Thyroid gland (tissue), 4 donors: ENCODE data around the gene IGDCC3. TPM values are rescaled to one million over a fixed set of nuclear protein-coding genes. Genes with fewer than 3 reads are reported as not detected.
A peak's percentile ranks its signal among the peaks of the same experiment; 100 is the strongest.

ENCODE experiments used
- DNase-seq, 2 donors: peaks; one replicate each; pipeline ENCODE4 v3.0.0-alpha.2; 2019
- H3K27ac ChIP-seq, 3 donors: fragments of 200-600 bp; sonication (generic); 1 replicate in 2 of 3; 2 replicates in 1 of 3; pipeline ENCODE4 v1.5.1; 2016 to 2019; ENCODE audit warnings: mild to moderate bottlenecking in 1 of 3, moderate library complexity in 1 of 3
- H3K27me3 ChIP-seq: fragments of 200-600 bp; sonication (generic); one replicate; pipeline ENCODE4 v1.5.1; 2019
- H3K36me3 ChIP-seq, 2 donors: fragments of 200-600 bp; sonication (generic); one replicate each; pipeline ENCODE4 v1.5.1; 2016 to 2019
- H3K4me1 ChIP-seq, 2 donors: fragments of 200-600 bp; sonication (generic); one replicate each; pipeline ENCODE4 v1.5.1; 2017 to 2019
- H3K4me3 ChIP-seq, 3 donors: fragments of 200-600 bp; sonication (generic); replicated peaks in 1 of 3; 1 replicate in 2 of 3; 2 replicates in 1 of 3; pipeline ENCODE4 v1.5.1; 2016; ENCODE audit warnings: mild to moderate bottlenecking in 1 of 3
- H3K9me3 ChIP-seq: fragments of 200-600 bp; sonication (generic); one replicate; pipeline ENCODE4 v1.5.1; 2017
- POLR2A ChIP-seq, 2 donors: fragments of 450-650 bp; IDR thresholded peaks; one replicate each; pipeline ENCODE4 v1.6.1; 2017; ENCODE audit warnings: antibody characterized with exemption in 2 of 2, mild to moderate bottlenecking in 2 of 2, moderate library complexity in 1 of 2
- WGBS, 2 donors: methylation state at CpG; one replicate each; pipeline ENCODE4 v1.1.5; 2017; 5-methylcytosine and 5-hydroxymethylcytosine counted together
- intact Hi-C: fragments of 100-400 bp; cut with DNase I; formaldehyde crosslinking; loops from one replicate; pipeline ENCODE4 v1.15.1; 2023
- total RNA-seq, 4 donors: library from RNA; depleted of rRNA; stranded (reverse); fragments of >200 nt; gene quantifications; one replicate each; pipeline ENCODE4 v1.2.3, GENCODE V29; 2016
- TF ChIP-seq, protein P1 (sequence below), 6 experiments: fragments of 200-600 bp in 3 of 6; fragments of 450-650 bp in 3 of 6; sonication (generic) in 3 of 6; IDR thresholded peaks; one replicate each; pipeline ENCODE4 v1.5.1; 2016 to 2019; ENCODE audit warnings: antibody characterized with exemption in 6 of 6, mild to moderate bottlenecking in 2 of 6, inconsistent platforms in 1 of 6, moderate library complexity in 1 of 6

IGDCC3 gene
- total RNA-seq, 4 donors from 2014 or later, result 0.22 to 1.5 (median 0.61) TPM

DNA sequence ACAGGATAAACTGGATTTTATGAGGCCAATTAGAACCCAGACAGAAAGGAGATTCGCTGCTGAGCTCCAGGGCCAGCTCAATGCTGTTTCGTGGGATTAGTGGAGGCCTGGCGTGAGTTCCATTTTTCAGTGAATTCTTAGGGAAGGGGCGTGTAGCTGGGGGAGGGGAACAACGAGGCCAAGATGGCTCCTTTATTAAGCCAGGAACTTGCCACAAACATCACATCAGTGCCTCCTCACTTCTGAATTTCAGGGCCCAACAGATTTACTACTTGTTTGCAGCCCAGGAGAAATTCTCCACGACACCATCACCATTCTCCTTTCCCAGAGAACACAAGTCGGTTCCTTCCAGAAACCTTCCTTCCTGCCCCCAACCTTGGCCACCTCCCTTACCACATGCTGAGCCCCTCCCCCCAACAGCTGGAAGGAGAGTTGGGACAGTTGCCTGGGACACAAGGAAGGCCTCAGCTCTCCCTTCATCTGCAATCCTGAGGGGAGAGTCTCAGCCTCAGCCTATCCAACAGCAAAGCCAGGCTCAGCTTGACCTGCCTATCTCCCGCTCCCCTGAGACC is 39.1 kb upstream of the IGDCC3 start:
- no peak overlapping the region for H3K4me3 ChIP-seq
- H3K9me3 ChIP-seq, result no peaks in the 10 kb centered on the region
- H3K27ac ChIP-seq, result no peak overlapping the region
- no peak for DNase-seq
- WGBS, 2 donors, result 77 to 85% methylated on average over 8 of the region's 8 CpGs
- no peaks in the 10 kb centered on the region for H3K36me3 ChIP-seq
- H3K27me3 ChIP-seq, result no peaks in the 10 kb centered on the region
- TF ChIP-seq POLR2A (IDR thresholded peaks at IDR 0.05), result no peak
- TF ChIP-seq, protein P1, sequence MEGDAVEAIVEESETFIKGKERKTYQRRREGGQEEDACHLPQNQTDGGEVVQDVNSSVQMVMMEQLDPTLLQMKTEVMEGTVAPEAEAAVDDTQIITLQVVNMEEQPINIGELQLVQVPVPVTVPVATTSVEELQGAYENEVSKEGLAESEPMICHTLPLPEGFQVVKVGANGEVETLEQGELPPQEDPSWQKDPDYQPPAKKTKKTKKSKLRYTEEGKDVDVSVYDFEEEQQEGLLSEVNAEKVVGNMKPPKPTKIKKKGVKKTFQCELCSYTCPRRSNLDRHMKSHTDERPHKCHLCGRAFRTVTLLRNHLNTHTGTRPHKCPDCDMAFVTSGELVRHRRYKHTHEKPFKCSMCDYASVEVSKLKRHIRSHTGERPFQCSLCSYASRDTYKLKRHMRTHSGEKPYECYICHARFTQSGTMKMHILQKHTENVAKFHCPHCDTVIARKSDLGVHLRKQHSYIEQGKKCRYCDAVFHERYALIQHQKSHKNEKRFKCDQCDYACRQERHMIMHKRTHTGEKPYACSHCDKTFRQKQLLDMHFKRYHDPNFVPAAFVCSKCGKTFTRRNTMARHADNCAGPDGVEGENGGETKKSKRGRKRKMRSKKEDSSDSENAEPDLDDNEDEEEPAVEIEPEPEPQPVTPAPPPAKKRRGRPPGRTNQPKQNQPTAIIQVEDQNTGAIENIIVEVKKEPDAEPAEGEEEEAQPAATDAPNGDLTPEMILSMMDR (IDR thresholded peaks at IDR 0.05), result no peak
- peaks cover 17 to 30% of the 10 kb centered on the region in 2 donors for H3K4me1 ChIP-seq
- intact Hi-C loops, result no loop called here

DNA sequence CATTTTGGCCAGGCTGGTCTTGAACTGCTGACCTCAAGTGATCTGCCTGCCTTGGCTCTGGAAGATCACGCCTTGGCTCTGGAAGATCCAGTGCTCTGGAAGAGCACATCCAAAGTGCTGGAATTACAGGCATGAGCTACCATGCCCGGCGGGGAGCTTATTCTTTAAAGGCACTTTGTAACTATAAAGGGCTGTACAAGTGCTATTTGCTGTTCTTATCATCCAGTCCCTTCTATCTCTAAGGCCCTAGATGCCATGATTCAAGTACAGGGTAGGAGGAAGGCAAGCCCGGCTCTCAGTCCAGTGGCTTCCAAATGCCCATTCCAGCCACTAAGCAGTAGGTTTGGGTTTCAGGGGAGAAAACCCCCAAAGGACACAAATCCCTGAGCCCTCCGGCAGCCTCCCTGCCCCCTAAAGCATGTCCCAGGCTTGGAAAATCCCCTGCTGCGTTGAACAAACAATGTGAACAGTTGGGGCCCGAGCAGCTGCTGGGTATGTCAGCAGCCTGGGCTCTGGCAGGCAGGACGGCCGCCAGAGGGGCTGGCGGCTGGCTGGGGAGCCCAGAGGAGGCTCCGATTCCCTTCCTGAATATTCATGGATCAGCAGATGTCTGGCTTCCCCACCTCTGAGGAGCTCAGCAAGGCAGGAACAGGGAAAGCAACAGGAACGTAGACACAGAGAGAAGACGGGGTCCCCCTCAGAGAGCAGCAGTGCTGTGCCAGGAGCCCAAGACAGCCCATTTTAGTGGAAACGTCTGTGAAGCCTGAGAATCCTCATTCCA is 37.2 kb upstream of the IGDCC3 start:
- peaks cover 11 to 21% of the 10 kb centered on the region in 2 donors for H3K4me1 ChIP-seq
- DNase-seq, result peak; percentile 44 to 72
- no peaks in the 10 kb centered on the region for H3K9me3 ChIP-seq
- H3K4me3 ChIP-seq, result no peak overlapping the region
- TF ChIP-seq POLR2A (IDR thresholded peaks at IDR 0.05), result no peak
- TF ChIP-seq, protein P1 (IDR thresholded peaks at IDR 0.05), result no peak
- no peaks in the 10 kb centered on the region for H3K36me3 ChIP-seq
- no peaks in the 10 kb centered on the region for H3K27me3 ChIP-seq
- peak overlapping the region; percentile 37 to 51 (median 49) for H3K27ac ChIP-seq
- WGBS, 2 donors, result 37 to 44% methylated on average over 14 of the region's 14 CpGs
- intact Hi-C loops, result no loop called here

DNA sequence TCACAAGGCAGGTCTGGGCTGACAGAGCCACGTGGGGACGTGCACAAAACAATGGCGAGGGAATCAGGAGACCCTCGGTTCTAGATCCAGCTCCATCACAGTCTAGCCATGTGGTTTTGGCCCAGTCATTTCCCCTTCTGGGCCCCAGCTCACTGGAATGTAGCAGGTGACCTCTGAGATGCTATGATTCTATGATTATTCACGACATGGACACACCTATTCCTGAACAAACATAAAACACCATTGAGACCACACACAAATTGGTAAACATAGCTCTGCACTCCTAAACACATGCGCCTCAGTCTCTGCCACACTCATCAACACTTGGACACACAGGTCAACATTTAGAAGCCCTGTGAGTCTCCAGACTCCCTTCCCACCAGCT is 36.0 kb upstream of the IGDCC3 start:
- Histone ChIP-seq H3K36me3 (no peaks in the 10 kb centered on the region), H3K4me1 (peaks cover 24 to 34% of the 10 kb centered on the region in 2 donors), H3K27ac (no peak overlapping the region), H3K4me3 (no peak overlapping the region), H3K9me3 (no peaks in the 10 kb centered on the region), H3K27me3 (no peaks in the 10 kb centered on the region)
- no peak for DNase-seq
- 92 to 97% methylated on average over 6 of the region's 6 CpGs for WGBS, 2 donors
- intact Hi-C loops, result no loop called here
- TF ChIP-seq, protein P1 (IDR thresholded peaks at IDR 0.05), result no peak
- TF ChIP-seq POLR2A (IDR thresholded peaks at IDR 0.05), result no peak

DNA sequence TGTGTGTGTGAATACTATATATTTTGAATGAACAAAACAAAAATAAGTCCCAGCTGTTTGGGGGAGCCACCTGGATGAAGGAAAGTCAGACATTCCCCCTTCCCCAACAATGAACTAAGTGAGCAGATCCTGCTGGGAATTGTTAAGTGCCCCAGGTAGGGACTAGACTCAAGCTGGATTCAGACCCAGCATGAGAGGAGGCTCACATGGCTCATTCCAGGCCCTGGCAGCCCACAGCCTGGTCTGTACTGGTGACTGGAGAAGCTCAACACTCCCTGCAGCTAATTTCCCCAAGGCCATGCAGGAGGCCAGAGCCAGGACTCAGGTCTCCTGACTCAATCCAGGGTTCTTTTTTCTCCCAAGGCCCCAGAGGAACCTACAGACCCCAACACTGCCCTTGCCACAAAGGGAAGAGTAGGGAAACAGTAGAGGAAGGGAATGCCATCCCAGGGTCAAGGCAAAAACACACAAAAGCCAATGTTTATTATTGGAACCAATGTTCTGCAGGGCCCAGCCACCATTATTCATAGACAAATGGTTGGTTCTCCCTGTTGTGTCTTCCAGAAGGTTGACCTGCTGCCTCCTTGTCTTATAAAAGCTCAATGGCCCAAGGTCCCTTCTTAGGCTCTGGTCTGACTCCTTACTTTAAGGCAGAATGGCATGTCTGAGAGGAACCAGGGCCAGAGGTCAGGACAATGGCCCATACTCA is 35.4 kb upstream of the IGDCC3 start:
- TF ChIP-seq POLR2A (IDR thresholded peaks at IDR 0.05), result no peak
- TF ChIP-seq, protein P1 (IDR thresholded peaks at IDR 0.05), result no peak
- intact Hi-C loops, result no loop called here
- H3K27ac ChIP-seq, result no peak overlapping the region

DNA sequence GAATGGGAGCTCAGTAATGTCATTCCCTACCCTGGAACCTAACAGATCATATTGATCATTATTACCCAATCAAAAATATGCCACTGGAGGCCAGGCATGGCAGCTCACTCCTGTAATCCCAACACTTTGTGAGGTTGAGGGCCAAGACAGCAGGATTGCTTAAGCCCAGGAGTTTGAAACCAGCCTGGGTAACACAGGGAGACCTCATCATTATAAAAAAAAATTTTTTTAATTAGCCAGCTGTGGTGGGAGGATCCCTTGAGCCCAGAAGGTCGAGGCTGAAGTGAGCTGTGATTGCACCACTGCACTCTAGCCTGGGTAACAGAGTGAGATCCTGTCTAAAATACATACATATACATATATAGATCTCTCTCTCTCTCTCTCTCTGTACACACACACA is 34.8 kb upstream of the IGDCC3 start:
- intact Hi-C loops, result no loop called here
- DNase-seq, result no peak
- TF ChIP-seq, protein P1 (IDR thresholded peaks at IDR 0.05), result no peak
- TF ChIP-seq POLR2A (IDR thresholded peaks at IDR 0.05), result no peak
- WGBS, 2 donors, result 33 to 64% methylated on average over 1 of the region's 1 CpG
- Histone ChIP-seq H3K4me3 (no peak overlapping the region), H3K4me1 (peaks cover 34 to 44% of the 10 kb centered on the region in 2 donors), H3K27me3 (no peaks in the 10 kb centered on the region), H3K36me3 (no peaks in the 10 kb centered on the region), H3K27ac (no peak overlapping the region), H3K9me3 (no peaks in the 10 kb centered on the region)

More for the DNA sequence above, 35.4 kb upstream of the IGDCC3 start:
- DNase-seq, result no peak
- no peaks in the 10 kb centered on the region for H3K9me3 ChIP-seq
- no peak overlapping the region for H3K4me3 ChIP-seq
- peaks cover 27 to 38% of the 10 kb centered on the region in 2 donors for H3K4me1 ChIP-seq
- H3K36me3 ChIP-seq, result no peaks in the 10 kb centered on the region
- H3K27me3 ChIP-seq, result no peaks in the 10 kb centered on the region
